DMS53 treated with DMSO at 0.1 percent for 48 hours (cell line): ENCODE results near the gene WDR31.
"Not testable (repeated sequence)": the region's sequence is repeated elsewhere in the genome, so short reads cannot be mapped to it uniquely, and the experiment has no call there.

Source experiments
- DNase-seq: peaks from one replicate; lab custom pipeline; 2025; ENCODE audit not compliant: unreplicated experiment; lab: John Stamatoyannopoulos, UW

Gene WDR31

GRCh38 chr9:113368982-113369854 is 29.1 kb upstream of the WDR31 start:
- no peak for DNase-seq

GRCh38 chr9:113368348-113368981 is 28.4 kb upstream of the WDR31 start:
- no peak for DNase-seq

GRCh38 chr9:113365652-113366051 is 25.6 kb upstream of the WDR31 start:
- DNase-seq: not testable (repeated sequence)

GRCh38 chr9:113364951-113365350 is 24.9 kb upstream of the WDR31 start:
- DNase-seq: no peak

DNA sequence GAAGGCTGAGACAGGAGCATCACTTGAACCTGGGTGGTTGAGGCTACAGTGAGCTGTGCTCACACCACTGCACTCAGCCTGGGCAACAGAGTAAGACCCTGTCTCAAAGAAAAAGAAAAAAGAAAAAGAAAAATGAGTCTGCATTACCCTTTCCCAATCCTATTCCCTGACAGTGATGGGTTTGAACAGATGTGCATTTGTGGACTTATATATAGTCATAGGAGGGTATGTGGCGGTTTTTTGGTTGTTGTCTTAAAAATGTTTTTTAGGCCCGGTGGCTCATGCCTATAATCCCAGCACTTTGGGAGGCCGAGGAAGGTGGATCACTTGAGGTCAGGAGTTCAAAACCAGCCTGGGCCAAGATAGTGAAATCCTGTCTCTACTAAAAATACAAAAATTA is 23.3 kb upstream of the WDR31 start:
- DNase-seq: no peak

GRCh38 chr9:113361304-113362018 is 21.4 kb upstream of the WDR31 start:
- no peak for DNase-seq

DNA sequence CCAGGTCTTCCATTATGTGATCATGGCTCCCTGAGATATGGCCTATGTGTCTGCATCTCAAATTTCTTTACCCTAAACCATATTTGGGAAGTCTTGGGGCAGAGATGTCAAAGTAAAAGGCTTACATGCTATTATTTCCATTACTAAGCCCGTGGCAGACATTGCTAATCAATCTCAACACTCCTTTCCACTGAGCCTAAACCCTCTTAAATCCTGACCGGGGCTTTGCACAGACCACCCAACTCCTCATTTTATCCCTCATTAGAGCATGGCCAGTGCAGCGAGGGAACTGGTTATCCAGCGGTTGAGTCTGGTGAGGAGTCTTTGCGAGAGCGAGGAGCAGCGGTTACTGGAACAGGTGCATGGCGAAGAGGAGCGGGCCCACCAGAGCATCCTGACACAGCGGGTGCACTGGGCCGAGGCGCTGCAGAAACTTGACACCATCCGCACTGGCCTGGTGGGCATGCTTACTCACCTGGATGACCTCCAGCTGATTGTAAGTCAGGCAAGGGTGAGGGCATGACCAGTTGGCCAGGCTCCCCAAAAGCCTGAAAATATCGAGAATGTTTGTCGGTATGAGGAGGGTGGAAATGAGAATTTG is 20.3 kb upstream of the WDR31 start:
- no peak for DNase-seq

- no peak for DNase-seq
Measured at GRCh38 chr9:113359385-113359784, 19.3 kb upstream of the WDR31 start.

GRCh38 chr9:113356686-113357292 is 16.7 kb upstream of the WDR31 start:
- no peak for DNase-seq

DNA sequence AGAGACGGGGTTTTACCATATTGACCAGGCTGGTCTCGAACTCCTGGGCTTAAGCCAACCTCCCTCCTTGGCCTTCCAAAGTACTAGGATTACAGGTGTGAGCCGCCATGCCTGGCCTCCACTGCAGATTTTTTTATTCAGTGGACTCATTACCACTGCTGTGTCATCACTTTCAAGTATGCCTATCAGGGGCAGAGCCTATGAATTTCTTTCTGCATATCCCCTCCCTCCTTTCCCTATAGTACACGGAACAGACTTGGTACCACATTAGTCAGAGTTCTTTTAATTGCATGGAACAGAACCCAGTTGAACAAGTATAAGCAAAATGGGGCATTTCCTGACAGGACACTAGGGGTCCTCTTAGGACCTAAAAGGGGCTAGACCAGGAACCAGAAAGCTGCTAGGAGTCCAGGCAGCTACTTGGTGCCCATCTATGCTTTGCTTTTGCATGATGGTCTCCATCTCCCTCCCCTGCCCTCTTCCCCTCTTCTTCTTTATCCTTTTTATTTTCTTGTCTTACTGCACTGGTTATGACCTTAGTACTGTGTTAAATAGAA is 15.0 kb upstream of the WDR31 start:
- no peak for DNase-seq

DNA sequence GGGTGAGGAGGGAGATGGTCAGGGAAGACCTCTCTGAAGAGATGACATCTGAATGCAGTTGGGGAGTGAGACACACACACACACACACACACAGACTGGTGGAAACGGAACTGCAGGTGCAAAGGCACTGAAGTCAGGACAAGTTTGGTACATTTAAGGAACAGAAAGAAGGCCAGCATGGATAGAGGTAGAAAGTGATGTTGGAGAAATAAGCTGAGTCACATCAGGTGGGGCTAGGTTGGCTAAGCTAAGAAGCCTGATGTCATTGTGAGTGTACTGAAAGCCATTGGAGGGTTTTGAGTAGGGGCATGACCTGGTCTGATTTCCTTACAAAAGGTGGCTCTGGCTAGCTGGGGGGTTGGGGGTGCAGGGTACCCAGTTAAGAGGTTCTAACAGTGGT is 12.3 kb upstream of the WDR31 start:
- no peak for DNase-seq

GRCh38 chr9:113352006-113352405 is 11.9 kb upstream of the WDR31 start:
- no peak for DNase-seq

- DNase-seq: no peak
Measured at GRCh38 chr9:113350937-113351336, 10.9 kb upstream of the WDR31 start.

GRCh38 chr9:113350107-113350661 is 10.1 kb upstream of the WDR31 start:
- no peak for DNase-seq

DNA sequence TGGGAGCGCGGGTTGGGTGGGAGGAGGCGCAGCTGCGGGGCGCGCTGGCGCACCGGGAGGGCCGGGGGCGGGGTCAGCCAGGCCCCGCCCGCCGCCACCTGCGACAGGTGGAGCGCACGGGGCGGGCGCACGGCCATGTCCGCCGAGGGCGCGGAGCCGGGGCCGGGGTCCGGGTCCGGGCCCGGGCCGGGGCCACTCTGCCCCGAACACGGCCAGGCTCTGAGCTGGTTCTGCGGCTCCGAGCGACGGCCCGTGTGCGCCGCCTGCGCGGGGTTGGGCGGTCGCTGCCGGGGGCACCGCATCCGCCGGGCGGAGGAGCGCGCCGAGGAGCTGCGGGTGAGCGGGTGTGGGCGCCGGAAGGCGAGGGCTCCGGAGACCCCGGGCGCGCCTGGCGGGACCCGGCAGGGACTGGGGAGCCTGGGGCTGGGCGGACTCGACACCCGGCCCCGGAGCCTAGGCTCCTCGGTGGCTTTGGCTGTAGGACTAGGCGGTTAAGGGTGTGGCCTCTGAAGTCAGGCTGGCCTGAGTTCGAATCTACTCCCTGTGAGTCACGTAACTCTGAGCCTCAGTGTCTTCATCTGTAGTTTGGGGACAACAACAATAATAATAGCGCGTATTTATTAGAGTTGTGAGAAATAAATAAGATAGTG is 9.5 kb upstream of the WDR31 start, which contains the start of gene BSPRY:
BSPRY (plus strand) TSS at position 97 of the 650 bp plus-strand sequence; CDS start at position 136, 39 bp downstream.
- no peak for DNase-seq

DNA sequence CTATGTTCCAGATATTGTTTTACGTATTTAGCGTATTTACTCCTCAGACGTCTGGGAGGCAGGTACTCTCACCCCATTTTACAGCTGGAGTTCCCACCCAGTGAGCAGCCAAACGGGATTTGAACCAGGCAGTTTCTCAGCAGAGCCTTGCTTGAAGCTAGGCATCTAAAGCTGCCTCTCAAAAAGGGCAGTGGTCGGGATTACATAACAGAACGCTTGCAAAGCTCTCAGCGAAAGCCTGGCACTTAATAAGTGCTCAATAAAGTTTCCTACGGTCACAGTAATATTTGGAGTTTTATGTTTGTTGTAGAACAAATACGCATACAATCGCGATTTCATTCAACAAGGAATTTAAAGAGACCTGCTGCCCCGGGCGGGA is 9.0 kb upstream of the WDR31 start:
- peak; percentile 2 for DNase-seq

- no peak for DNase-seq
Measured at GRCh38 chr9:113348437-113348836, 8.4 kb upstream of the WDR31 start.

DNA sequence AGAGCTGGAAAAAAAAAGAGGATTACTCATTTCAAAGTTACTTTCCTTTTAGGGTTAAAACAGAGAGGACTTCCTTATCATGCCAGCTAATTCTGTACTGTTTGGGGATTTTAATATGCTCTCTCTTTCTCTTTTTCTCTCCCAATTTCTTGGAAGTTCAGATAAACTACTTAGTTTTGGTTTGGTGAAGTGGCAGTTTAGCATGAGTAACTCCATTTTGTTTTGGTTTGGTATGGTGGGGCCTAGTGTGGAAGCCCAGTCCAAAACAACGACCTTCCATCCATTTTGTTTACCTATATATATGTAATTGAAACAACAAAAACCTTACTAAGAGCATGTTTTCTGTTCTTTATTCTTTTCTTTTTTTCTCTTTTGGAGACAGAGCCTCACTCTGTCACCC is 5.6 kb upstream of the WDR31 start:
- DNase-seq: no peak

- no peak for DNase-seq
Measured at GRCh38 chr9:113345190-113345589, 5.1 kb upstream of the WDR31 start.

DNA sequence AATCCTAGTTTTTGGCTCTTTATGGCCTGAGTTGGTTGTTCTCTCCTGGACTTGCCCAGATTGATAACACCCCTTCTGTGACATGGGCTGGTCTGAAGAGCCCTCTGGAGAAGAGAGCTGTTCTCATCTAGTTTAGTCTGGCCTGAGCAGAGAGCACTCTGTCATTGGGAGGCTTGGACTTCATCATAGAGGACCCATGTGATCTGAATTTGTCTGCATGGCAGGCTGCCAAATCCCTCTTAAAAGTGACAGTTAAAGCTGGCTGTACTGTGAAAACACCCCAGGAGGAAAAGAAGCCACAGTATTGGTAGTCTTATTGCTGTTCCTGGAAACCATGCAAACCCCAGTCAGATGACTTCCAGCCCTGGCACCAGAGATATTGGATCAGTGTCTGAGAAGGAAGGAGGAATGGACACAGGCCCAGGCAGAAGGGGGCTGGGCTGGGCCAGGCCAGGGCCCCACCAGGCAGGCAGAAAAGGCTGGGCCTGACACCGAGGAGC is 3.7 kb upstream of the WDR31 start:
- peak; percentile 82 for DNase-seq
